Glutamatergic neuron (in vitro differentiated cells): ENCODE results near the gene GATC. TPM values are rescaled to one million over a fixed set of nuclear protein-coding genes. Genes with fewer than 3 reads are reported as not detected.
"Not testable (repeated sequence)": the region's sequence is repeated elsewhere in the genome, so short reads cannot be mapped to it uniquely, and the experiment has no call there.

Source experiments
- DNase-seq: peaks from one replicate; pipeline ENCODE4 v3.0.0; 2022
- H3K27ac Mint-ChIP-seq: one replicate; pipeline ENCODE4 v1.8.0; 2020; ENCODE audit warnings: mild to moderate bottlenecking, mixed read lengths, inconsistent platforms; ENCODE audit not compliant: unreplicated experiment
- H3K27me3 Mint-ChIP-seq: one replicate; pipeline ENCODE4 v1.8.0; 2020; ENCODE audit warnings: mild to moderate bottlenecking, moderate library complexity, mixed read lengths, inconsistent platforms; ENCODE audit not compliant: unreplicated experiment
- H3K36me3 Mint-ChIP-seq: one replicate; pipeline ENCODE4 v1.8.0; 2020; ENCODE audit warnings: mild to moderate bottlenecking, mixed read lengths, inconsistent platforms; ENCODE audit not compliant: unreplicated experiment
- H3K4me1 Mint-ChIP-seq: one replicate; pipeline ENCODE4 v1.8.0; 2020; ENCODE audit warnings: mild to moderate bottlenecking, low read depth, mixed read lengths, inconsistent platforms; ENCODE audit not compliant: unreplicated experiment
- H3K4me3 Mint-ChIP-seq: one replicate; pipeline ENCODE4 v1.8.0; 2020; ENCODE audit warnings: mild to moderate bottlenecking, mixed read lengths, inconsistent platforms; ENCODE audit not compliant: unreplicated experiment
- H3K9me3 Mint-ChIP-seq: one replicate; pipeline ENCODE4 v1.8.0; 2020; ENCODE audit warnings: mild to moderate bottlenecking, moderate library complexity, mixed read lengths, inconsistent platforms; ENCODE audit not compliant: unreplicated experiment
- total RNA-seq: library from RNA; stranded (reverse); fragmentation: NEBNext Ultra II Directional; extraction: Animal tissue kit (Norgen Biotek cat#: 25700); gene quantifications from one replicate; pipeline ENCODE4 v1.2.1, GENCODE V29; 2021; ENCODE audit not compliant: unreplicated experiment
- TF ChIP-seq, protein P1 (sequence below): fragments of 200-600 bp; sonication (generic); IDR thresholded peaks from one replicate; pipeline ENCODE4 v1.5.0; 2021; ENCODE audit not compliant: partially characterized antibody, unreplicated experiment

The GATC gene
- total RNA-seq, 1 donor from 2014 or later: 16.8 TPM

GRCh38 chr12:120485961-120486881 lies 40.0 kb downstream of the GATC start:
- Mint-ChIP-seq H3K9me3 (peaks cover 5% of the 10 kb centered on the region), H3K36me3 (peaks cover 5% of the 10 kb centered on the region), H3K27ac (no peak overlapping the region), H3K27me3 (peaks cover 7% of the 10 kb centered on the region), H3K4me3 (no peak overlapping the region), H3K4me1 (no peaks in the 10 kb centered on the region)
- TF ChIP-seq, protein P1, sequence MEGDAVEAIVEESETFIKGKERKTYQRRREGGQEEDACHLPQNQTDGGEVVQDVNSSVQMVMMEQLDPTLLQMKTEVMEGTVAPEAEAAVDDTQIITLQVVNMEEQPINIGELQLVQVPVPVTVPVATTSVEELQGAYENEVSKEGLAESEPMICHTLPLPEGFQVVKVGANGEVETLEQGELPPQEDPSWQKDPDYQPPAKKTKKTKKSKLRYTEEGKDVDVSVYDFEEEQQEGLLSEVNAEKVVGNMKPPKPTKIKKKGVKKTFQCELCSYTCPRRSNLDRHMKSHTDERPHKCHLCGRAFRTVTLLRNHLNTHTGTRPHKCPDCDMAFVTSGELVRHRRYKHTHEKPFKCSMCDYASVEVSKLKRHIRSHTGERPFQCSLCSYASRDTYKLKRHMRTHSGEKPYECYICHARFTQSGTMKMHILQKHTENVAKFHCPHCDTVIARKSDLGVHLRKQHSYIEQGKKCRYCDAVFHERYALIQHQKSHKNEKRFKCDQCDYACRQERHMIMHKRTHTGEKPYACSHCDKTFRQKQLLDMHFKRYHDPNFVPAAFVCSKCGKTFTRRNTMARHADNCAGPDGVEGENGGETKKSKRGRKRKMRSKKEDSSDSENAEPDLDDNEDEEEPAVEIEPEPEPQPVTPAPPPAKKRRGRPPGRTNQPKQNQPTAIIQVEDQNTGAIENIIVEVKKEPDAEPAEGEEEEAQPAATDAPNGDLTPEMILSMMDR: no peak
- no peak for DNase-seq

GRCh38 chr12:120487552-120487951 lies 41.3 kb downstream of the GATC start:
- not testable (repeated sequence) for H3K27ac Mint-ChIP-seq, H3K4me1 Mint-ChIP-seq, H3K27me3 Mint-ChIP-seq, DNase-seq, H3K9me3 Mint-ChIP-seq, H3K4me3 Mint-ChIP-seq, H3K36me3 Mint-ChIP-seq

GRCh38 chr12:120488057-120488640 lies 41.9 kb downstream of the GATC start:
- H3K4me3 Mint-ChIP-seq: no peak overlapping the region
- H3K27me3 Mint-ChIP-seq: peaks cover 8% of the 10 kb centered on the region
- H3K27ac Mint-ChIP-seq: no peak overlapping the region
- H3K4me1 Mint-ChIP-seq: no peaks in the 10 kb centered on the region
- H3K36me3 Mint-ChIP-seq: peaks cover 5% of the 10 kb centered on the region
- peaks cover 5% of the 10 kb centered on the region for H3K9me3 Mint-ChIP-seq
- DNase-seq: no peak
- TF ChIP-seq, protein P1: no peak

DNA sequence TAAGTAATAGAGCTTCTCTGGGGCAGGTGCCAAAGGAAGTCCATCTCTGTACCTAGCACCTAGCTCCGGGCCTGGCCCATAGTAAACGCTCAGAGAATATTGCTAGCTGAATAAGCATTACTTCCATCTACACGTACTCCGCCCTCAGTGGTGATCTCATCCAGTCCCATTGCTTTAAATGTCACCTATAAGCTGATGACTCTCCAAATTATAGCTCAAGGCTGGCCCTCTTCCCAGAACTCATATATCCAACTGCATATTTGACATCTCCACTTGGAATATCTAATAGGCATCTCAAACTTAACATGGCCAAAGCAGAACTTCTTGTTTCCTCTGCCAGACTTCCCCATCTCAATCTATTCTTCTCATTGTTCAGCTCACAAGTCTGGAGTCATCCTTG lies 42.8 kb downstream of the GATC start:
- no peak overlapping the region for H3K27ac Mint-ChIP-seq
- H3K36me3 Mint-ChIP-seq: peaks cover 5% of the 10 kb centered on the region
- H3K9me3 Mint-ChIP-seq: peaks cover 5% of the 10 kb centered on the region
- H3K27me3 Mint-ChIP-seq: peaks cover 8% of the 10 kb centered on the region
- H3K4me1 Mint-ChIP-seq: no peaks in the 10 kb centered on the region
- TF ChIP-seq, protein P1: no peak
- H3K4me3 Mint-ChIP-seq: no peak overlapping the region
- DNase-seq: no peak

- Mint-ChIP-seq H3K27ac (no peak overlapping the region), H3K9me3 (peaks cover 9% of the 10 kb centered on the region), H3K4me1 (peaks cover 3% of the 10 kb centered on the region), H3K4me3 (no peak overlapping the region), H3K36me3 (peaks cover 5% of the 10 kb centered on the region), H3K27me3 (peaks cover 11% of the 10 kb centered on the region)
- TF ChIP-seq, protein P1: no peak
- no peak for DNase-seq
Observed at GRCh38 chr12:120490325-120490724, 44.1 kb downstream of the GATC start.
